ENCODE results near the gene MAPRE3.

Gene MAPRE3

DNA sequence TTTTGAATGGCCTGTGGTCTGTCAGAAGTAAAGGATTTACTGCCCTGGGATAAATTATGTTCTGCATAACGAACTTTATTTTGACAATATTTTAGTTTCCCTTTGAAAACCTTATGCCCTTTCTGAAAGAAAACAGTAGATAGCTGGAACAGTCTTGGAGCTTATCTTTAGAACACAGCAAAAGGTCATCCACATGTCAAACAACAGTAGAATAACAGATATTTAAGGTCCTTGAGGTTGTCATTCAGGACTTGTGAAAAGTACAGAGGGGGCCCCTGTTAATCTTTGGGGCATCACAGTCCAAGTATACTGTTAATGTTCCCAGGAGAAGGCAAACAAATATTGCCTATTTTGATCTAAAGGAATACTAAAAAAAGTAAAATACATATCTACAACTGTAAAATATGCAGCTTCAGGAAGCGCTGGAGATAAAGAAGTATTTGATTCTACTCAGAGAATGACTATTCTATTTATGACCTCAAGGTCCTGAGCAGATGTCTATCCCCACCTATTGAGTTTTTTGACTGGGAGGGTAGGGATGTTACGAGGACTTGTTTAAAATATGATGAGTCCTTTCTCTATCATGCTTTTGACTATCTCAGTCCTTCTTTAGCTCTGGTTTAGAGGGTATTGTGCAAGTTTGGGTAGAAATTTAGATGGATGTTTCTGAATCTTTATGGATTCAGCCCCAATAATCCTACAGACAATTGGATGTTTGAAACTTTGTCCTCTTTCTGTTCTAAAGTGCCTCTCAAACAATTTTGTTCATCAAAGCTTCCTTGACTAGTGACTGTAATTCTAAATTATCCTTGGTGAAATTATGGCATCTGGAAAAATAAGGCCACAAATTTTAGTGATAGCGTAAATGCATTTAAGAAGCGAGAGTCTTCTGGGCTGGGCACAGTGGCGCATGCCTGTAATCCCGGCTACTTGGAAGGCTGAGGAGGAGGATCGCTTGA is 37.3 kb downstream of the MAPRE3 start:
- H3K4me3 ChIP-seq (ENCODE audit: low read depth, low read length) = no peak overlapping the region
- no peak for DNase-seq (ENCODE audit: low read depth)

DNA sequence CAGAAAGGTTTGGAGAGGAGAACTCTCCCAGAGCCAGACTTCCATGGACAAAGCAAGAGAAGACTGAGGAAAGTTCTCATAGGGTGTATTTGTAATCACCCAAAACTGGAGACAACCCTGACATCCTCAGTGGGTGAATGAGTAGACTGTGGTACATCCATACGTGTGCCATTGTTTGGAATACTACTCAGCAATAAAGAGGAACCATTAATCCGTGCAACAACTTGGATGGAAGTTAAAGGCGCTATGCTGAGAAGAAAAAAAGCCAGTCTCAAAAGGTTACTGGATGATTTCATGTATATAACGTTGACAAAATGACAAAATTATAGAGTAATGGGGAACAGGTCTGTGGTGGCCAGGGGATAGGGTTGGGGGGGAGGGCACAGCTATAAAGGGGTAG is 38.2 kb downstream of the MAPRE3 start:
- no peak for DNase-seq (ENCODE audit: low read depth)
- no peak overlapping the region for H3K4me3 ChIP-seq (ENCODE audit: low read depth, low read length)

DNA sequence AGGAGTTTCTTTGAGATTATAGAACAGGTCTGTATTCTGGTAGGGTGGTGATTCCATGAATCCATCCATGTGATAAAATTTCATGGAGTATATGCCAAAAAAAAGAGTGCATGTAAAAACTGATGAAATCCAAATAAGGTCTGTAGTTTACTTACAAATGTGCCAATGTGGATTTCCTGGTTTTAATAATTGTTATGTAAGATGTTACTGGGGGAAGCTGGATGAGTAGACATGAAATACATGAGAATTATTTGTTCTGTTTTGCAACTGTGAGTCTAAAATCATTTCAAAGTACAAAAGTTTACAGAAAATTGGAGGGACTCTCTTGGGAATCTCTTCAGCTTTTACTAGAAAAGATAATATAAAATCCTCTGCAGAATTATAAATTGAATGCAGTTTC is 38.6 kb downstream of the MAPRE3 start:
- H3K4me3 ChIP-seq (ENCODE audit: low read depth, low read length) = no peak overlapping the region
- DNase-seq (ENCODE audit: low read depth) = no peak

DNA sequence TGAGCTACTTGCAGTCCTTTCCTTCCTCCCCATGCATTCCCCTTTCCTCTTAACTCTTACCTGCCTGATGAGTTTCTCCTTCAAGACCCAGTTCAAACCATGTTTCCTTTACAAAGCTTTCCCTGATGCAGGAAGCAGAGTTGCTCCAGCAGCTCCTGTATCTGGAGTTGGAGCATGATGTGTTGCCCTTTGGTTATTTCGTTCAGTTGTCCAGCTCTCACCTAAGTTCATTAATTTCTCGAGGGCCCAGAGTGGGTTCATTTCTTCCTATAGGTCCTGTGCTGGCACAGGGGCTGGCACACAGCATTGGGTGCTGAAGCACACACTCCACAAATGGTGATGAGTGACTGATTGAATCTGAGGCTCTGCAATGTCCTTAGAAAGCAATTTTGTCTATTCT is 39.3 kb downstream of the MAPRE3 start:
- no peak for DNase-seq (ENCODE audit: low read depth)
- no peak overlapping the region for H3K4me3 ChIP-seq (ENCODE audit: low read depth, low read length)

DNA sequence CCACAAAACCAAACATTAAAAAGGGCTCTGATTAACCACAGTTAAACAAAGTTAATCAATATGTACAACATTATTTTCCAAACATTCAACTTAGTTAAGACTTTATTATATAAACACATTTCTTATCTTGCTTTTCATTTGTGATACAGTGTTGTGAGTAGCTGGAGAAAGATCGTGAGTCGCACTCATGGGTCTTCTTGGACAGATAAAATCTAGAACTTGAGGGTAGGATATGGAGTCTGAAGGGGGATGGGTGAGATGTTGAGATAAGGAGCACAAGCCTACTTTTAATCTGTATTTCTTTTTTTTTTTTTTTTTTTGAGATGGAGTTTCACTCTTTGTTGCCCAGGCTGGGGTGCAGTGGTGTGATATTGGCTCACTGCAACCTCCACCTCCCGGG is 39.7 kb downstream of the MAPRE3 start:
- DNase-seq (ENCODE audit: low read depth) = no peak

DNA sequence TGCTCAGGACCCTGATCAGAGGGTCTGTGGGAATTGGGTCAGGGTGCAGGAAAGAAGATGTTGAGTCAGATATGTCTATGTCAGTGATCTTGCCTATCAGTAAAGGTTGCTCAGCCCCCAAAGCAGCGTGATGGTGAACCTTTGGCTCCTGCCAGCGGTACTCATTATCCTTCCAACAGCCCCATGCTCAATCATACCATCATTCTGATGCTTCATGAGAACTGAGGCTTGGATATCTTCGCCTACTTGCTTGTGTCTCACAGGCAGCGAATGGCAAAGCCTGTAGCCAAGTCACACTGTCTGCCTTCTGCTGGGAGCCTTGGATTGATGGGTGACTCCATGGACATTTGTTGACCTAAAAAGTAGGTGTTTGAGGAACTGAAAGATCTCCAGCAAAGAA is 43.3 kb downstream of the MAPRE3 start:
- no peak for DNase-seq (ENCODE audit: low read depth)
- no peak overlapping the region for H3K4me3 ChIP-seq (ENCODE audit: low read depth, low read length)

More for the DNA sequence above, 39.7 kb downstream of the MAPRE3 start:
- no peak overlapping the region for H3K4me3 ChIP-seq (ENCODE audit: low read depth, low read length)

DNA sequence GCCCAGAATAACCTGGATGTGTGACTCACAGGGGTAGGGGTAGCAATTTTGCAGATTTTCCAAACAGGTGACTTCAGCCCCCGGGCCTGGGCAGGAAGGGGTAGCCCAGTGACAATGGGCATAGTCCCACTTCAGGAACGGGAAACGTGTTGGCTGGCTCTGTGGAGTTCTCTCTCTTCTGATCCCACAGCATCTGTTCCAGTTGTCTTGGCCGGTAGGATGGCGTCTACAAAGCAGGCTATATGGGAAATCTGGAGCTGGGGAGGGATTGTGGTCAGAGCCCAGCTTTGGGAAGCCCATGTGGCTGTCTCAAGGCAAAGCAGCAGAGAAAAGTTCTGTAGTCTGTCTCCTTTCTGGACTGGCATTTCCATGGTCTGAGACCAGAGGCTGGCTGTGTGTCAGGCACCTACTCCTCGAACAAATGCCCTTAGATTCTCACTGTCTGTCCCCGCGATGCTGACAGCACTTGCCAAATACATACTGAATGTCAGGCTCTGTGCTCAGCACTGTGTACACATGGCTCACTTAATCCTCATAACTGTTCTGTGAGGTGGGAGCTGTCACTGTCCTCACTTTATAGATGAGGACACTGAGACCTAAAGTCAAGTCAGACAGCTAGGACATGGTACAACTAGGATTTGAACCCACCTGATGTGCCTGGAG is 44.5 kb downstream of the MAPRE3 start:
- no peak for DNase-seq (ENCODE audit: low read depth)
- no peak overlapping the region for H3K4me3 ChIP-seq (ENCODE audit: low read depth, low read length)

DNA sequence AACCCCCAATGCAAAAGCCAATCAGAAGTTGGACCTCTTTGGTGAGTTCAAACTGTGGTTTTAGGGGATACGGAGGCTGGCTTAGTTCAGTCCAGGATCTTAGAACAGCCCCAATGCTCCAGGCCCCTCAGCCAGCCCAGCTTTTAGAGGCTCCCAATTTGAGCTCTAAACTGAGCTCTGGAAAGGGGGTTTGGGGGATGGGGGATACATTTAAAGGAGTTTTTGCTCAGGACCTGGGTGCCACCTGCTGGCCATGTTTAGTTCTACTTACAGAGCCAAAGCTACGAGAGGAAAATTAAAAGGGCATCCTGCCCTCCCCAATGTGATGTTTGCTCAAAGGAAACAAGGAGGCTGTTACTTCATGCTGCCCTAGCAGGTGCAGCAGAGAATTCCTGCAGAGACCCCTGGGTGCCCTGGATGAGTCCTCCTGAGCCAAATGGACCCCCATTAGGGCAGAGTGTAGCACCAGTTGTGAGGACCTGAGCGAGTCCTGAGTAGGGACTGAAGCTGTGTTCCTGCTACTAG is 46.4 kb downstream of the MAPRE3 start:
- no peak for DNase-seq (ENCODE audit: low read depth)
- no peak overlapping the region for H3K4me3 ChIP-seq (ENCODE audit: low read depth, low read length)

DNA sequence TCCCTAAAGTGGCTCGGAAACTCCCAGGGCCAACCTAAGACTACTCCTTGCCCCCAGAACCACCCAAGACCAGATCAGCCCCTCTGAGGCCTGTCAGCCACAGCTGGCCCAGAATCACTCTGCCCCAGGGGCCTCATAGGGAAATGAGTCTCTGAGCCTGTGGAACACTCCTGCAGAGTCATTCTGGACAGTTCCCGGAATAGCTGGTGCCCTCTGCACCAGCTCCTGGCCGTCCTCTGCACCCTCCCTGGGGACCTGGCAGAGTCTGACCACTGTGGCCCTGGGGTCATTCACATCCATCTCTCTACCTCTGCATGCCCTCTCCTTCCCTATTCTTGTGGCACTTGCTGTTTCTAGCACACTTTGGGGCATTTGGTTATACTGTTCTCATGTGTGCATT is 47.7 kb downstream of the MAPRE3 start:
- no peak overlapping the region for H3K4me3 ChIP-seq (ENCODE audit: low read depth, low read length)
- DNase-seq (ENCODE audit: low read depth) = no peak

DNA sequence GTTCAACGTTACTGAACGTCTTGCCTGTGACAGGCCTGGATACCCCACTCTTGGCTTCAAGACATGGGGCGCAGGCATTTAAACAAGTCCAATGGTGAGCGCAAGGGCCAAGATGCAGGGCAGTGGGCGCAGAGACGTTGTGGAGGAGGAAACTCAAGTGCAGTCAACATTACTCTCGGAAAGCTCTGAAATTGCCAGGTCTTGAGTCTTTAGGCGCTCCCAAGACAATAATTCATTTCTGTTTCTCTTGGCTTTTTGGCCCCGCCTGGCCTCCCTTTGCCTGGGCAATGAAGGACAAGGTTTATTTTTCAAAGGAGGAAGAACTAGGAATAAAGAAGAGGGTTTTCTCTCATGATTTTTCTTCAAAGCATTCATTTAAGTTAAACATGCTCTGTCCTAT is 49.0 kb downstream of the MAPRE3 start:
- no peak for DNase-seq (ENCODE audit: low read depth)
- H3K4me3 ChIP-seq (ENCODE audit: low read depth, low read length) = no peak overlapping the region

DNA sequence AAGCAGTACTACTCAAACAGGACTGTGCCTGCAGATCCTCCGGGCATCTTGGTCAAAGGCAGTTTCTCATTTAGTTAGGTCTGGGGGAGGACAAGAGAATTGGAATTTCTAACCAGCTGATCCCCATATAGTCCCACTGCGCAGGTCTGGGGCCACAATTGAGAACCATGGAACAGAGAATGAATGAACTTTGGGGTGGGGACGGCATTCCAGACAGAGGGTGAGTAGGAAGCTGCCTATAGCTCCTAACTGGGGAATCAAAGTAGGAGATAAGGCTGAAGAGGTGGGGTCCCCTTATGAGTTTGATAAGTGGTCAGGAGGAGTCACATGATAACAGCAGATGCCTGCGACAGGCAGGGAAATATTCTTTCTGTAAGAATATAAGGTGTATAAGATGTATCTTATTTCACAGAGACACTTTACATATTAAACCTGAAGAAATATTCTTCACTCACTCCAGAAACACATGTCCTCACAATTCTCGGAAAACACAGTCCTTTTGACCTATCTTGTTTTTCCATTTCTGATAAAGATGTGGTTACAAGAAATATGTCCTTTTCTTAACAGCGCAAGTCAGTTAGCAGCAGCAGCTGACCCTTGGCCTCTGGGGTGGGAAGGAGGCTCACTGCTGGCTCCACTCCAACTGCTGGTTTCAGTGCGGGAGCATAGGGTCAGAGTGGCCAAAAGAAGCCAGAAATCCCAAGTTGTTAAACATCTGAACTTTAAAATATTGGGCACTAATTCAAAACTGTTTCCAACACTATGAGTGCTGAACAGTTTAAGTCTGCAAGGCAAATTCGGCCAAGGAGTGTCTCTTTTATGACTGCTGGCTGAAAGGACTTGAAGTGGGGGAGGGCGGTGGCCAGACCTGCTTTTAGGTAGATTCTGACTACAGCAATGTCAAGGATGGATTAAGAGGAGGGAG is 49.8 kb downstream of the MAPRE3 start:
- DNase-seq (ENCODE audit: low read depth) = no peak
- no peak overlapping the region for H3K4me3 ChIP-seq (ENCODE audit: low read depth, low read length)

DNA sequence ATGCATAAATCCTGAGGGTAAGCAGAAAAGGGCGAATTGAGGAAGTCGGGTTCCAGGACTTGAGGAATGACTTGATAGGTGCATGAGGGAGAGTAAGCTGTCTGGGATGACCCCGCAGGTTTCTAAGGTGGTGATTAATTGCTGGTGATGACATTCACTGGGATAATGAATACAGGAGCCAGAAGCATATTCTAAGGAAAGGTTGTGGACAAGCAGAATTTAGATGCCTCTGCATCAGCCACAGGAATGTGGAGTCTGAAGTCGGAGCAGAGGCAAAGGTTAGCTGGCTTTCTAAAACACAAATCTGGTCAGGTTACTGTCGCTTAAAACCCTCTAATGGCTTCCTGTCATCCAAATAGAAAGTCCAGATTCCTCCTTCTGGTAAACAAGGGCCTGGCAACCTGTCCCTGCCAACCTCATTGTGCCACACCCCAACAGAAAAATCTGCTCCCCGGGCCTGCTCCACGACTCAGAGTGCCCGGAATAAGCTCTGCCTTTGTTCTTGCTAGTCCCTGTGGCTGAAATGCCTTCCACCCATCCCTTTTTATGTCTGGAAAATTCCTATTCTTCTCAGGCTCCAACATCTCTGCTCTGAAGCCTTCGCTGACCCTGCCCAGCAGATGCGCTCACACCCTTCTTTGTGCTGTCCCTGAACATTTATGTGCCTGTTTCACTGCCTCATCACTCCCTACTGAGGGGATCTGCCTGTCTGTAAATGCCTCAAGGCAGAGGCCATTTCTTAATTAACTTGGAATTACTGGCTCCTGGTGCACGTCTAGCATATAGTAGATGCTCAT is 51.0 kb downstream of the MAPRE3 start:
- H3K4me3 ChIP-seq (ENCODE audit: low read depth, low read length) = no peak overlapping the region
- DNase-seq (ENCODE audit: low read depth) = no peak

DNA sequence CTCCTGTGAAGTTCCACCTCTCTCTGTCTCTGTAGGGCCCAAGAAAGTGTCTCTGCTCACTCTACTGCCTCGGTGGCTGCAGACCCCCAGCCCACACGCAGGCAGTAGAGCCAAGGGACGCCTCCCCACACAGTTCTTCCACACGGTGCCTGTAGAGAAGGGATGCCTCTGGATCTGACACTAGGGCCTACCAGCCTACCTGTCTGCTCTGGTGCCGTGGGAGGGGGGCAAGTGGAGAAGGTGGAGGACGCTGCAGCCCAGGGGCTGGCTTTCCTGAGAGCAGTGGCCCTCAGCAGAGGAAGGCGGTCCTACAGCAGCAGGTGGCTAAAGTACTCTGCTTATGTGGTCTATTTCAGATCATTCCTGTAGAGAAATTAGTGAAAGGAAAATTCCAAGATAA is 53.3 kb downstream of the MAPRE3 start:
- no peak overlapping the region for H3K4me3 ChIP-seq (ENCODE audit: low read depth, low read length)
- no peak for DNase-seq (ENCODE audit: low read depth)

DNA sequence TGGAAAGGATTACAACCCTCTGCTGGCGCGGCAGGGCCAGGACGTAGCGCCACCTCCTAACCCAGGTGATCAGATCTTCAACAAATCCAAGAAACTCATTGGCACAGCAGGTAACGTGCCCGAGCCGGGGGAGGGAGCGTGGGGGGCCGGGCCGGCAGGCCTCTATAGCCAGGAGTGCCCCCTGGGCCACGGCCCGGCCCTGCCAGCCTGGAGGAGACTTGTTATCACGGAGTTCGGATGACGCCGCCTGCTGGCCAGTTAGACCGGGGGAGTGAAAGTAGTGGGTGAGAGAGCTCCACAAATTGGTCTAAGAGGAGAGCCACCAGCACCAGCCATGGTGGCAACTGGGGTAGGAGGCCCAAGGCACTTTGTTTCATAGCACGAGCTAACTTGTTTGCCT is 53.8 kb downstream of the MAPRE3 start:
- DNase-seq (ENCODE audit: low read depth) = no peak
- no peak overlapping the region for H3K4me3 ChIP-seq (ENCODE audit: low read depth, low read length)

DNA sequence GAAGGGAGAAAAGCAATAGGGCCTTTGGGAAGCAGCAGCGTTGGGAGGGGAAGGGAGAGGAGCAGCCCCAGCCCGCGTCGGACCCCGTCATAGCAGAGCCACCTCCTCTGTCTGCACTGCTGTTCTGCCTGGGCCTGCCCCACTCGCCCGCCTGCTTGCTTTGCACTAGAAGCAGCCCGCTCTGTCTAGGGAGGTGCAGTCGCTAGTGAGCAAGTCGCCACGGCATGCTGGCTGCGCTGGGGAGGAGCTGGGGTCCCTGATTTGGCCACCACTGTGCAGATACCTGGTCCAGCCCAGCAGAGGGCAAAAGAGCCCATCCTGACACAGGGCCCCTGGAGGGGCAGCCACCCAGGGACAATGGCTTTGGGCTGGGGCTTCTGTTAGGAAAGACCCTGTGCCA is 54.4 kb downstream of the MAPRE3 start:
- H3K4me3 ChIP-seq (ENCODE audit: low read depth, low read length) = no peak overlapping the region
- no peak for DNase-seq (ENCODE audit: low read depth)

DNA sequence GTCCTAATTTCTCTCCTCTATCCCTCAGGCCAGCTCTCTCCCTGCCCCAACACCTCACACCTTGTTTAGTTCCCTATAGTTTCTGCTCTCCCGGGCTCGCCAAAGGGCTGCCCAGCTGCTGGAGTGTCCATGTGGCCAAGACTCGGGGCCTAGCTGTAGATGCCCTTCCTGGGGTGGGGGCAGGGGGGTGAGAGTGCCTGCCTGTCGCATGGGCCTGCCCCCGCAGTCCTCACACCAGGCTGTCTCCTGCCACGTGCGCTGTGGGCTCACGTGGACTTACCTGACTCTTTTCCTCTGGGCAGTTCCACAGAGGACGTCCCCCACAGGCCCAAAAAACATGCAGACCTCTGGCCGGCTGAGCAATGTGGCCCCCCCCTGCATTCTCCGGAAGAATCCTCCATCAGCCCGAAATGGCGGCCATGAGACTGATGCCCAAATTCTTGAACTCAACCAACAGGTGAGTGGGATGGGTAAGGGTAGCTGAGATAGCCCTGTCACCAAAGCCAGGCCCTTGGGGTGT is 54.9 kb downstream of the MAPRE3 start:
- no peak overlapping the region for H3K4me3 ChIP-seq (ENCODE audit: low read depth, low read length)
- no peak for DNase-seq (ENCODE audit: low read depth)

DNA sequence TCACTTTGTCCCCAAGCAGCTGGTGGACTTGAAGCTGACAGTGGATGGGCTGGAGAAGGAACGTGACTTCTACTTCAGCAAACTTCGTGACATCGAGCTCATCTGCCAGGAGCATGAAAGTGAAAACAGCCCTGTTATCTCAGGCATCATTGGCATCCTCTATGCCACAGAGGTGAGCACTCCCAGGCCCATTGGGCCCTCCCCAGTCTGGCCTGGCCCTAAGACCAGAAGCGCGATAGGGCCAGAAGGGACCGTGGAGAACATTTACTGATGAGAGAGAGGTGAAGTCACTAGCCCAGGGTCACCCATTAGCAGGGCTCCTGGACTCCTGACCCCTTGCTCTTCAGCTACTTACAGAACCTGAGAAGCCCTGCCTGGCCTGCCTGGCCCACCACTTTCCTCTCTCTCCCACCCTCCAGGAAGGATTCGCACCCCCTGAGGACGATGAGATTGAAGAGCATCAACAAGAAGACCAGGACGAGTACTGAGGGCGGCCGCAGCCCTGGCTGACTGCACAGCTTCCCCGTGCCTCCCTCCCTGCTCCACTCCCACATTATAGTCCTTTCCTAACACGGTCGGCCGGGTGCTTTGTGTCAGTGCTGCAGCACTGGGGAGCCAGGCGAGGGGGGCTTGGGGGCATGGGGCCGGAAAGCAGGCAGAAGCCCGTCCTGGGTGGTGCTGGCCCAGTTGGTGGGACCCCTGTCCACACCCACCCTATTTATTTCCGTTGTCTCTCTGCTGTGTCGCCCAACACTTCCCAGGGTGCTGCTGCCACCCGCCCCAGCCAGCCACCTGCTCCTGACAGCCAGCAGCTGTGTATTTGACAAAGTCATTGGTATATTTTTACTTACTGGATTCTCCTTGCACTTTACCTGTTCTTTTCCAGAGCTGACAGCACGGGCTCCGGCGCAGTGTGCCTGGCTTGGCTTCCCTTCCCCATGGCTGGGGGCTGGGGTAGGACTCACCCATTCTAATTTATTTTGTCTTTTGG is 55.7 kb downstream of the MAPRE3 start:
- no peak for DNase-seq (ENCODE audit: low read depth)
- H3K4me3 ChIP-seq (ENCODE audit: low read depth, low read length) = no peak overlapping the region
